NCI-H187 treated with DMSO at 0.1 percent for 48 hours (cell line): ENCODE data around the gene SHISA7.

Experiments used
- DNase-seq: peaks from one replicate; lab custom pipeline; 2025; lab: John Stamatoyannopoulos, UW

The SHISA7 gene

GRCh38 chr19:55482156-55482961 lies 39.3 kb upstream of the SHISA7 start:
- no peak for DNase-seq

- DNase-seq = no peak
Measured at GRCh38 chr19:55481794-55482155, 38.7 kb upstream of the SHISA7 start.

DNA sequence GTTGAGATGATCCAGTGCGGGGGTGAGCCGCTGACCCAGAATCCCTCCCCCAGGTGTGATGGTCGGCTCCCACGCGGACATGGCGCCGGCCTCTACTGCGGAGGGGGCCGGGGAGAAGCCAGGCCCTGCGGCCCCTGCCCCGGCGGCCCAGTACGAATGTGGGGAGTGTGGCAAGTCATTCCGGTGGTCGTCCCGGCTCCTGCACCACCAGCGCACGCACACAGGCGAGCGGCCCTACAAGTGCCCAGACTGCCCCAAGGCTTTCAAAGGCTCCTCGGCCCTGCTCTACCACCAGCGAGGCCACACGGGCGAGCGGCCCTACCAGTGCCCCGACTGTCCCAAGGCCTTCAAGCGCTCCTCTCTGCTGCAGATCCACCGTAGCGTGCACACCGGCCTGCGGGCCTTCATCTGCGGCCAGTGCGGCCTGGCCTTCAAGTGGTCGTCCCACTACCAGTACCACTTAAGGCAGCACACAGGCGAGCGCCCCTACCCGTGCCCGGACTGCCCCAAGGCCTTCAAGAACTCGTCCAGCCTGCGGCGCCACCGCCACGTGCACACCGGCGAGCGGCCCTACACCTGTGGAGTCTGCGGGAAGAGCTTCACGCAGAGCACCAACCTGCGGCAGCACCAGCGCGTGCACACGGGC lies 38.2 kb upstream of the SHISA7 start:
- DNase-seq = no peak

GRCh38 chr19:55479451-55480230 lies 36.5 kb upstream of the SHISA7 start:
- no peak for DNase-seq

- DNase-seq = no peak
Measured at GRCh38 chr19:55479045-55479444, 35.9 kb upstream of the SHISA7 start.

GRCh38 chr19:55478364-55478763 lies 35.3 kb upstream of the SHISA7 start:
- DNase-seq = no peak

DNA sequence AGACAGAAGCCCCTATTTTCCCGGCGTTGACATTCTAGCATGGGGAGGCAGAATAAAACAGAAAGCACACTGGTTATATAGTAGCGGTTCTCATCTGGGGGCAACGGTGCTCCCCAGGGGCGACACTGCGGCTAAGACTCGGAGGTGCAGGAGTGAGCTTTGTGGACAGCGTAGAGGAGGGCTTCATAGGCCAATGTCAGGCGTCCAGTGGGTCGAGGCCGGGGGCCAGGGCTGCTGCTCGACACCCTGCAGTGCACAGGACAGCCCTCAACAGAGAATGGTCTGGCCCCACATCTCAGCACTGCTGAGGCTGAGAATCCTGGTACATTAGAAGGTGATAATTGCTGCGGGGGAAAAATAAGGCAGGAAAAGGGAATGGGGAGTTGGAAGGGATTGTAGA lies 34.8 kb upstream of the SHISA7 start:
- DNase-seq = no peak

GRCh38 chr19:55476100-55476775 lies 33.1 kb upstream of the SHISA7 start, which contains the start of gene ZNF628:
Gene ZNF628 (plus strand): TSS chr19:55476617. CDS start chr19:55479911, 3,294 bp downstream.
- peak; percentile 91 for DNase-seq

GRCh38 chr19:55474269-55475265 lies 31.5 kb upstream of the SHISA7 start:
- no peak for DNase-seq

DNA sequence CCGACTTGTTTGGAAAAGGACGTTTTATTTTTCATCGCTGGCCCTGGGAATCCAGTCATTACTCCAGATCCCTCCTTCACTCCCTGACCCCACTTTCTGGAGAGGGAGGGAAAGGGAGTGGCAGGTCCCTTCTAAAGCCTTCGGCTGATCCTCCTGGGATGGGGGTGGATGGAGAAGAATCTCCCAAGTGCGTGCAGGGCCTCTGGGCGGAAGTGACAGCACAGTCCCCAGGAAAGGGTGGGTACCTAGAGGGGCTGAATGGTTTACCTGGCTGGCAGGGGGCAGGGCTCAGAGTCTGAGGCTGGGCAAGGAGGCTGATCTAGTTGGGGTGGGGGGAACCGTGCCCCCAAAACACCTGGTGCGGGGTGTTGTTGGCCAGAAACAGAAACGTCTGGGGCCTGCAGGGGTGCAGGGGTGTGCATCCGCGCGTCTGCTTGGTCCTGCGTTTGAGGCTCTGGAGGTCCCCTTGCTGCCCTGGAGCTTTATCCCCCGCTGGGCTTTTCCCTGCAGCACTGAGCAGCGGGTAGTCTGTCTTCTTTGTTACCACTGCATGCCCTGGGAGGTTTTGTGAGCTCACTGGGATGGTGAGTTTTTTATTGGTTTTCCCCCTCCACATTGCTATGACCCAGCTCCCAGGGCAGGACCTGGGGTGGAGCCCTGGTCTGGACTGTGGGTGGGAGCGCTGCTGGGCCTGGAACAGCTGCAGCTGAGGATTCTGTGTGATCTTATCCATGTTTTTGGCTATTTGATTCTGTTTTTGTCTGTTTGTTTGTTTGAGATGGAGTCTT lies 30.3 kb upstream of the SHISA7 start:
- DNase-seq = no peak

- DNase-seq = no peak
Measured at GRCh38 chr19:55472463-55472862, 29.4 kb upstream of the SHISA7 start.

- no peak for DNase-seq
Measured at GRCh38 chr19:55471266-55471665, 28.2 kb upstream of the SHISA7 start.

DNA sequence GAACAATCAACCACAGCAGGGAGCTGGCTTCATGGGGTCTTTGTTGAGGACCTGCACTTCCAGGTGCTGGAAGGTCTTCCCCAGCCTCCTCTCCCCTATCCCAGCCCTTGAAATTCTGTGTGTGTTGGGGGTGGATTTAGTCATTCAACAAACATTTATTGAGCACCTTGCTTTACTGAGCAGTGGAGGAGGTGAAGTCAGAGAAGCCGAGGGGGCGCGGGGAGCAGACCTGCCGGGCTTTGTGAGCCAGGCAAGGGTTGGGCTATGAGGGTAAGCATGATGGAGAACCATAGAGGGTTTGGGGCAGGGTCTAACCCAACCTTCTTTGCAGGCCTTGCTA lies 24.9 kb upstream of the SHISA7 start:
- no peak for DNase-seq

GRCh38 chr19:55467236-55468053 lies 24.3 kb upstream of the SHISA7 start:
- DNase-seq = no peak

- no peak for DNase-seq
Measured at GRCh38 chr19:55466241-55466614, 23.1 kb upstream of the SHISA7 start.

GRCh38 chr19:55465460-55466240 lies 22.6 kb upstream of the SHISA7 start:
- DNase-seq = no peak

DNA sequence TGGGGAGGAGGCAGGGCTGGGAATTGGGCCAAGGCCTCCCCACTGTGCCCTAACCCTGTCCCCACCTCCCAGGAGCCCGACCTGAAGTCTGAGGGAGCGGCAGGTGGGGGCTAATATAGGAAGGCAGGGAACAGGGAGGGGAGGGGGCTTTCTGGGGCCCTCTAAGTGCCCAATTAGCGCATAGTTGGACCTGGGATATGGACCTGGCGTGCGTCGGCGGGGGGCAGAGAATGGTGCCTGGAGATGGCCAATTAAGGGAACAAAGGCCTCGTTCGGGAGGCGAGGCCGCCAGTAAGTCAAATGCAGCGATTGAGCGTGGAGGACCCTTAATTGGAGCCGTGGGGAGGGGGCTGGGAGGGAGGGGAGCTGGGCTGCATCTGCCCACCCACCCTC lies 21.6 kb upstream of the SHISA7 start, which contains the start of gene C19orf85:
Gene C19orf85 (minus strand): TSS at position 90 of the 393 bp plus-strand sequence. CDS start 197 bp downstream, outside the sequence.
- DNase-seq = no peak

DNA sequence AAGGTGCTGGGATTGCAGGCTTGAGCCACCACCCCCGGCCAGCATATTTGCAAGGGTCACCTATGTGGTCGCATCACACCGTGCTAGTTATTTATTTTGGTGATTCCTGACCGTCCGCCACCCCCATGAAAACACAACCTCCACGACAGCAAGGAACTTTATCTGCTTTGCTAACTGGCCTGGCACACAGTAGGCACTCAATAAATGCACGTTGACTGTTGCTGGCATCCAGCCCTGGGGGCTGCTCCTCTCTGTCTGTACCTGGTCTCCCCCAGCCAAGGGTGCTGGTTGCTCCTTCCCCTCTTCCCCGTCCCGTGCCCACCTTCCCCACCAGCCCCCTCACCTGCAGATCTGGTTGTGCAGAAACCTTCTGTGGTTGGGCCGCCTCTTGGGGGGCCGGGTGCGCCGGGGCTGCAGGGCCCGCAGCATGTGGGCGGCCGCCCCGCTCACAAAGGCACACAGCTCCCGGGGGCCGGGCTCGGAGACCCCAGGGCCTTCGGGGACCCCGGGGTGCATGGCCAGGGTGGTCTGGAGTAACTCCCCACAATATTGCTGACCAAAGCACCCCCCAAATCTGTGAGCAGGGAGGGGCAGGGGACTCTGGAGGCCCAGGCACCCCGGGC lies 21.1 kb upstream of the SHISA7 start:
- DNase-seq = no peak
